HAP-1 (cell line): ENCODE data around the gene RPS21.

Source experiments
- DNase-seq, 2 experiments: peaks; one replicate each; pipeline ENCODE4 v3.0.0-alpha.2; 2016 to 2020; ENCODE audit warnings: low spot score in 2 of 2
- H3K27me3 ChIP-seq: fragments of 250-450 bp; sonication (Bioruptor Pico); 2 replicates; pipeline ENCODE4 v1.5.1; 2020; ENCODE audit warnings: low read depth, mild to moderate bottlenecking, moderate library complexity
- H3K36me3 ChIP-seq: fragments of 250-450 bp; sonication (Bioruptor Pico); replicated peaks from 2 replicates; pipeline ENCODE4 v1.5.1; 2020; ENCODE audit warnings: mild to moderate bottlenecking
- H3K4me1 ChIP-seq: fragments of 250-450 bp; sonication (Bioruptor Pico); 2 replicates; pipeline ENCODE4 v1.5.1; 2020; ENCODE audit warnings: mild to moderate bottlenecking
- H3K4me3 ChIP-seq: fragments of 250-450 bp; sonication (Bioruptor Pico); 2 replicates; pipeline ENCODE4 v1.5.1; 2020; ENCODE audit warnings: mild to moderate bottlenecking, moderate library complexity
- H3K9me3 ChIP-seq: fragments of 250-450 bp; sonication (Bioruptor Pico); 2 replicates; pipeline ENCODE4 v1.5.1; 2020; ENCODE audit warnings: mild to moderate bottlenecking, moderate library complexity
- in situ Hi-C: fragments of 300-500 bp; cut with MboI; formaldehyde crosslinking; loops from 3 replicates; pipeline ENCODE4 v1.14.3; 2020; ENCODE audit warnings: low sequenced_read_pairs, inconsistent platforms, mixed read lengths

Gene RPS21

GRCh38 chr20:62357681-62358080, 29.2 kb upstream of the RPS21 start:
- in situ Hi-C loops, result no loop called here
- H3K4me3 ChIP-seq, result no peak overlapping the region
- DNase-seq, result no peak

GRCh38 chr20:62358171-62359042, 28.5 kb upstream of the RPS21 start:
- in situ Hi-C loops, result no loop called here
- Histone ChIP-seq H3K36me3 (peaks cover 11% of the 10 kb centered on the region), H3K9me3 (no peaks in the 10 kb centered on the region), H3K4me3 (no peak overlapping the region), H3K4me1 (no peaks in the 10 kb centered on the region), H3K27me3 (no peaks in the 10 kb centered on the region)
- no peak for DNase-seq

More at GRCh38 chr20:62357681-62358080, 29.2 kb upstream of the RPS21 start:
- Histone ChIP-seq H3K27me3 (no peaks in the 10 kb centered on the region), H3K4me1 (no peaks in the 10 kb centered on the region), H3K36me3 (peaks cover 11% of the 10 kb centered on the region), H3K9me3 (no peaks in the 10 kb centered on the region)

DNA sequence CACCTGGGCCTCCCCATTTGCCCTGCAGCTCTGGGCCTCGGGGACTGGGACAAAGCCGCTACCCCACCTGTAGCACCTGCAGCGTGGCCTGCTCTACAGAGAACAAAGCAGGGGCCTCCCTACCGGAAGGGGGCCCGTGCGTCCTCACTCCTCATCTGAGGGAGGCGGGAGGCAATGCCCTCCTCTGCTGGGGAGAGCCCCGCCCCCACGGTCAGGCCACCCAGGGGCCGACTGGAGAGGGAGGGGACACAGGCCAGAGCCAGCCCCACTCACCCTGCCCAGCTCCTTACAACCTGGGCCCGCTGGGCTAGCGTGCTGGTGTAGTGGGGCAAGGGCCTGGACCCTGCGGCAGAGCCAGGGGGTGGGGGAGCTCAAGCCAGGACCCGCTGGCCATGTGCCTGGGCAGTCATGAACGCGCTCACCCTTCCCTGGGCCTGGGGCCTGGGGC, 27.8 kb upstream of the RPS21 start:
- no peak for DNase-seq
- peaks cover 11% of the 10 kb centered on the region for H3K36me3 ChIP-seq
- no peaks in the 10 kb centered on the region for H3K27me3 ChIP-seq
- in situ Hi-C loops, result no loop called here
- no peaks in the 10 kb centered on the region for H3K4me1 ChIP-seq
- no peaks in the 10 kb centered on the region for H3K9me3 ChIP-seq
- no peak overlapping the region for H3K4me3 ChIP-seq

DNA sequence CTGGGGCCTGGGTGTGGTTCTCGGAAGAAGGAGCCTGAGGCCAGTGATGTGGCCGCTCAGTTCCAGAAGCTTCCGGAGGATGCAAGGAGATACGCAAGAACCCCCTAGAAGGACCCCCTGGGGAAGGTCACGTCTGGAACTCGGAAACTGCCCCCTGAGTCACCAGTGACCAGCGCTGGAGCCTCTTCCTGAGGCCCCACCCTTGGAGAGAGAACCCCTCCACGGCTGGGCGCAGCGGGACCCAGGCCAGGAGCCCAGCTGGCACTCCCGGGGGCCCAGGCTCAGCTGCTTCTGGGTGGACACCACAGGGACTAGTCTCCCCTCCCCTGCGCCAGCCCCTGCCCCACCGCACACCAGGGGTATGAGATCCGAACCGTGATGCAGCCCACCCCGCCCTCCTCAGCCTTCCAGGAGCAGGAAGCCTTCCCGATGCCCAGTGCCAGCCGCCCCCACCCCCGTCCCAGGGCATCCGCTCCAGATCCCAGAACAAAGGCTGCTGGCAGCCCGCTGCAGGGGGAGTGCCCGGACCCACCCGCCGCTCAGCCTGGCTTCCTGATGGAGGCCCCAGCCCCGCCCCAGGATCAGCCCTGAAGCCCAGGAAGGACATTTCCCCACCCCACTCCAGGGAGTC, 27.3 kb upstream of the RPS21 start:
- no peaks in the 10 kb centered on the region for H3K4me1 ChIP-seq
- no peak for DNase-seq

DNA sequence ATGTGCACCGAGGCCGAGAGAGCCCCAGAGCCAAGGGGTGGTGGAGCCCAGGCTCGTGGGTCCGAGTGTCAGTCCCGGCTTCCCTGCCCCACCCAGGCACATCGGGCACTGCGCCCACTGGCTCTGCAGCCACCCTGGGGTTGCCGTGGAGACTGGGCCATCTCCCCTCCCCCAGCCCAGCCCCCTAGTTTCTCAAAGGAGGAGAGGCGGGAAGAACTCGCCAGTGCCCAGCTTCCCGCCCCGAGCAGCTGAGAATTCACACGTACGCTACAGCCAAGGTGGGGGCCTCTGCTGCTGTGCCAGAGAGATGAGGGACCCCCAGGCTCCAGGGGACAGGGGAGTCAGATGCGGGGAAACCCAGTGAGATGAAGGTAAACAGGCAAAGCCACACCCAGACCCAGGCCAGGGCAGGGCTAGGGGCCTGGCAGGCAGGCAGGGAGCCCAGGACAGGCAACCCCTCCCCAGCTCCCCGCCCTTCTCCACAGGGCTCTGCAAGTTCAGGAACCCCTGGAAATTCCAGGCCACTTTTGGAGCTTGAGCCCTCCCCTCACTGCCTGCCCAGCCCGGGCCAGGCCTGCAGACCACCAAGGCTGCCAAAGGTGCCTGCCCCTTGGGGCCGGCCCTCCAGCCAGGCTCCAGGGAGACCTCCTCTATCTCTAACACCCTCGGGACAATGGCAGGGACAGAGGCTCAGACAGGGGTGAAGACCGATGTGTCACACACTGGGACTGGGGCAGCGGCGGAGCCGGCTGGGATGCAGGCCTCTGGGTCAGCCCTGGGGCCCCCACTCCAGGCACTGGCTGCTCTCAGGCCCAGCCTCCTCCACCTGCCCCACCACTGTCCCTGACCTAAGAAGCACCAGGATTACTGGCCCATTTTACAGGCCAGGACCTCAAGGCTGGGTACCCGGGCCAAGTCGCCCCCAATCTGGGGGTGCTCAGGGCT, 25.8 kb upstream of the RPS21 start:
- Histone ChIP-seq H3K9me3 (no peaks in the 10 kb centered on the region), H3K4me1 (no peaks in the 10 kb centered on the region; the same call in 1 of the 2 replicates), H3K4me3 (no peak overlapping the region), H3K36me3 (peaks cover 11% of the 10 kb centered on the region), H3K27me3 (no peaks in the 10 kb centered on the region)
- no peak for DNase-seq
- in situ Hi-C loops, result no loop called here

More for the DNA sequence above, 27.3 kb upstream of the RPS21 start:
- no peaks in the 10 kb centered on the region for H3K27me3 ChIP-seq
- no peaks in the 10 kb centered on the region for H3K9me3 ChIP-seq
- H3K4me3 ChIP-seq, result no peak overlapping the region
- in situ Hi-C loops, result no loop called here
- H3K36me3 ChIP-seq, result peaks cover 11% of the 10 kb centered on the region

DNA sequence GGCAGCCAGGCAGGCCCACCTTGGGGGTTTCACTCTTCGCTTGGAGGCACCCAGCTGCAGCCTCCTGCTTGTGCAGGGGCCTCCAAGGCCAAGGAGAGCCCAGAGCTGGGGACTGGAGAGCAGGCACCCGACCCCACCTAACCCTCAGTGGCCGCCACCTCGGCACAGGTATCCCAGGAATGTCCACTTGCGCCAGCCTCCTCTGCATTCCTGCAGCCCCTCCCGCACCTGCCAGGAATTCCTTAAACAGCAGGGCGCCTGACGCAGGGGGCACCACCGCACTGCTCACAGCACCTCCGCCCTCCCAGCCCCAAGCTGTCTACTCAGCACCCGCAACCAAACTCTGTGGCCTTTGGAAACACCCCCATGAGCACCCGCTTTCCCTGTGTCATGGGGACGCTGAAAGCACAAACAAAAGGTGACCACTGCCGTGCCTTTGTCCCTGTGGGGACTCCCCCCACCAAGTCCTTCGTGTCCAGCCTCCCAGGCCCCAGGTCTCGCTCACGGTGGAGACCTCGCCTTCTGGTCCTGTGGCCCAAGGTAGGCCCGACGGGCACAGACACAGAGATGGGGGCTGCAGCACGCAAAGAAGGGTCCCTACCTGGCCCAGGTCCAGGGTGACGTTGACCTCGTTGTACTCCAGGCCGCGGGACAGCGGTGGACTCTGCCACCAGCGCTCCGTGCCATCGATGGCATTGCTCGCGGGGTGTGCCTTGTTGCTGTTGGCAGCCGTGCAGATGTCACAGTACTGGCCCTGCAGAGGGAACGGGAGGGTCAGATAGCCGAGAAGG, 24.9 kb upstream of the RPS21 start:
- Histone ChIP-seq H3K4me1 (no peaks in the 10 kb centered on the region; the same call in 1 of the 2 replicates), H3K4me3 (no peak overlapping the region), H3K27me3 (no peaks in the 10 kb centered on the region), H3K9me3 (no peaks in the 10 kb centered on the region), H3K36me3 (peaks cover 11% of the 10 kb centered on the region)
- in situ Hi-C loops, result no loop called here
- no peak for DNase-seq

DNA sequence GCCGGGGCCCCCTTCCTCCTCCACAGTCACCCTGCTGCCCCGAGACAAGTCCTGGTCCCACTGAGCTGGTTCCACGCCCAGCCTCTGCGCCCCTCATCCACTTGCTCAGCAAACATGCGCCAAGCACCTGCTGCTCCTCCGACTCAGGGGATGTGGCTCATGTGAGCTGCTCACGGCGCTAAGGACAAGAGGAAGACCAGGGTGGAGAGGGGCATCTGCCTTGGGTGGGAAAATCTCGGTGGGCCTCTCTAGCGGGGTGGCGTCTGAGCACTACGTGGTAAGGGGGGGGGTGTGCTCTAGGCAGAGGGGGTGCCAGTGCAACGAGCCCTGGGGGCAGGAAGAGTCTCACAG, 24.3 kb upstream of the RPS21 start:
- Histone ChIP-seq H3K4me1 (peaks cover 2% of the 10 kb centered on the region; the same call in 1 of the 2 replicates), H3K4me3 (no peak overlapping the region), H3K27me3 (no peaks in the 10 kb centered on the region), H3K36me3 (peaks cover 11% of the 10 kb centered on the region), H3K9me3 (no peaks in the 10 kb centered on the region)
- no peak for DNase-seq
- in situ Hi-C loops, result no loop called here

- in situ Hi-C loops, result no loop called here
- H3K27me3 ChIP-seq, result no peaks in the 10 kb centered on the region
- peaks cover 9% of the 10 kb centered on the region for H3K4me1 ChIP-seq
- no peak for DNase-seq
- H3K4me3 ChIP-seq, result no peak overlapping the region
- no peaks in the 10 kb centered on the region for H3K9me3 ChIP-seq
- H3K36me3 ChIP-seq, result peaks cover 11% of the 10 kb centered on the region; the same call in 1 of the 2 replicates
Observed at GRCh38 chr20:62362991-62363919, 23.6 kb upstream of the RPS21 start.

- H3K4me1 ChIP-seq, result peaks cover 16% of the 10 kb centered on the region
- peaks cover 11% of the 10 kb centered on the region; the same call in 1 of the 2 replicates for H3K36me3 ChIP-seq
- in situ Hi-C loops, result no loop called here
- H3K27me3 ChIP-seq, result no peaks in the 10 kb centered on the region
- no peak overlapping the region for H3K4me3 ChIP-seq
- no peak for DNase-seq
- no peaks in the 10 kb centered on the region for H3K9me3 ChIP-seq
Observed at GRCh38 chr20:62363920-62364851, 22.7 kb upstream of the RPS21 start.

- H3K27me3 ChIP-seq, result no peaks in the 10 kb centered on the region
- H3K4me1 ChIP-seq, result peaks cover 16% of the 10 kb centered on the region
- peak overlapping the region; percentile 80 for H3K4me3 ChIP-seq
- DNase-seq, result no peak
- H3K36me3 ChIP-seq, result peaks cover 11% of the 10 kb centered on the region; the same call in 1 of the 2 replicates
- in situ Hi-C loops, result no loop called here
- H3K9me3 ChIP-seq, result no peaks in the 10 kb centered on the region
Observed at GRCh38 chr20:62364911-62365736, 21.8 kb upstream of the RPS21 start.
